ENCODE results near the gene KRTDAP.
"Not testable (repeated sequence)": the region's sequence is repeated elsewhere in the genome, so short reads cannot be mapped to it uniquely, and the experiment has no call there.

Gene KRTDAP

DNA sequence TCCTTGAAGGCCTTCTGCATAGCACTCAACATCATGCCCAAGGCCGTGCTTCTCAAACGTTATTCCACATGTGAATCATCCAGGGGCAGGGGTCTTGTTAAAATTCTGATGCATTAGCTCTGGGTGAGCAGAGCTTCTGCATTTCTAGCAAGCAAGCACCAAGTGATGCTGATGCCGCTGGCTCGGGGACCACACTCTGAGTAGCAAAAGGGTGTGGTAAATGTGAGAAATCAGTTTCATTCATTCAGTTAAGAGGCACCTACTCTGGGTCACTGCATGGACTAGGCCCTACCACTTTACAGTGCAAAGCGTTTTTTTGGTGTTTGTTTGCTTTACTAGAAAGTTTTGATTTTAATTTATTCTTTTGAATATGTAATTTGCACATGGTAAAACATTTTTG is 7.2 kb downstream of the KRTDAP start:
- no peak for DNase-seq

DNA sequence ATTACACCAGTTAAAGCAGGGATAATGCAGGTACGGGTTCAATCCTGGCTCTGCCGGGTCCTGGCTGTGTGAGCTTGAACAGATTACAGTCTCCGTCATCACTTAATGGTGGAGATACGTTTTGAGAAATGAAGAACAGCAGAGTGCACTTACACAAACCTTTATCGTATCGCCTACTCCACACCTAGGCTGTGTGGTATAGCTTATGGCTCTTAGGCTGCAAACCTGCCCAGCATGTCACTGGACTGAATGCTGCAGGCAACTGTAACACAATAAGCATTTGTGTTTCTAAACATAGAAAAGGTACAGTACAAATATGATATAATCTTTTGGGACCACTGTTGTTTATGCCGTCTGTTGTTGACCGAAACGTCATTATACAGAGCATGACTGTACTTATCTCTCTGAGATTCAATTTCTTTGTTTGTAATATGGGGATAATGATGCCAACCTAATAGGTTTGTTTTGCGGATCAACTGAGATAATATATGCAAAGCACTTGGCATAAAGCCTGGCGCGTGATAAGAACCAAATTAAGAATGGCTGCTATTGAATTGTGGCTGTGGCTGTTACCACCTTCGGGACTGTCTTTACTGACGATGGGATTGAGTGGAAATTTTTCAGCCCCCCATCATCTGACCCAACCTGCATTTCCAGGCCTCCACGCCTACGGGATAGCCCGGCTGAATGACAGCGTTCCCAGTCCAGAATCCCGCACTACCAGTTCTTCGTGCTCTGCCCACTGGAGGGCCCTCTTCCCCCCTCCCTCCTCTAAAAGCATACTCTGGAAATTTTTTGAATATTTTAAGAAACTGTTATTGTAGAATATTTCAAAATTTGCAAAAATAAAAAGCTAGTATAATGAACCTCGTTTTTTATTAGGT is 11.2 kb downstream of the KRTDAP start:
- no peak for DNase-seq

DNA sequence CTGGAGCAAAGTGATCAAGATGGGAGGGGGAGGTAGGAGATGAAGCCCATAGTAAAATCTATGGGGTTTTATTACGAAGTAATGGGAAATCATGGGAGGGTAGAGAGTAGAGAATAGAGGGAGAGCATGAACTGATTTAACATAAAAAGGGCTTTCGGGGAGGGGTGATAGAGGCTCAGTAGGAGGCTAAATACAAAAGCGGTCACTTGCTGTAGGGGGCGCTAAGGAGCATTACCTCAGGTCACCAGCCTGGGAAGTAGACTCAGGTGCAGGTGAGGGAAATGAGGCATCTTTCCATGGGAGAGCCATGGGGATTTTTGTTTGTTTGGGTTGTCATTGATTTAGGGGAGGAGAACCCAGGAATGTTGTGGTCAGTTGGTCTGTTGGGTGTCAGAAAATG is 14.1 kb downstream of the KRTDAP start:
- DNase-seq, result peak; percentile 64

DNA sequence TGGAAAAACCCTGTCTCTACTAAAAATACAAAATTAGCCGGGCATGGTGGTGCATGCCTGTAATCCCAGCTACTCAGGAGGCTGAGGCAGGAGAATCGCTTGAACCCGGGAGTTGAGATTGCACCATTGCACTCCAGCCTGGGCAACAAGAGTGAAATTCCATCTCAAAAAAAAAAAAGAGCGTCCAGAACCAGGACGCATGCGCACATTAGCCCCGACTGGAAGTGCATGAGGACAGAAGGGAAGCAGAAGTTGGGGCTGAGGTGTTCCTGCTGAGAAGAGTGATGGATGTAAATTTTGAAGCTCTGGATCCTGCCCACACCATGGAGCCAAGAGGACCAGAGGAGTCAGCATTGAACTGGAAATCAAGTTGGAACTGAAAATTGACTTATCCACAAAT is 15.7 kb downstream of the KRTDAP start:
- DNase-seq, result not testable (repeated sequence)

DNA sequence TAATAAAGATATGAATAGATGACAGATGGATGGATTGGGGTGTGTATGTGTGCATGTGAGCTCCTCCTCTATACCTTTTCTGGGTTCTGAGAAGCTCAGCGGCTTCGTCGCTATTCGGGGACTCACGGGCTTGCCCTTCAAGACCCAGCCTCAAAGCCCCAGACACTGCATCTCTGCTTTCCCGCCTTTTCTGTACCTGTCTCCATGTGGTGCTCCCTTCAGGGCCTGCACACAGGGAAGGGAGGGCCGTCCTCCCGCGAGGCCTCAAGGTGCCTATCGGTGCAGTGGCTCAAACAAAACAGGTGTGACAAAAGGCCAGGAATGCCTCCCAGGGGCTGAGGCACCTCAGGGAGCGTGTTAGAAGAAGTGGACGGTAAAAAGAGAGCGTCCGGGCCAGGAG is 16.2 kb downstream of the KRTDAP start:
- no peak for DNase-seq

DNA sequence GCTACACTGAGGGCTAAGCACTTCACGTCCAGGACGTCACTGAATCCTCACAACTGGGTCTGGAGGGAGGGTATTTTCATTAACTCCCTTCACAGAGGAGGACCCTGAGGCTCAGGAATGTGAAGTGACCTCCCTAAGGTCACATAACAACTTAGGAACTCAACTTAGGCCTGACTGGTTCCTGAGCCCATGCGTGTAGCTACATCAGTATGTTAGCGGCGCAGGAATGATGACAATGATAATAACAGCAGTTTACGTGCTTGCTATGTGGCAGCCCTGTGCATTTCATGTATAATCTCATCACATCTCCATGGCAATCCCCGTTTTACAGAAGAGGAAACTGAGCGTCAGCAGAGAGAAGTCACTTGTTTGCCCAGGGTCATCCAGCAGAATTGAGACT is 18.3 kb downstream of the KRTDAP start:
- no peak for DNase-seq

DNA sequence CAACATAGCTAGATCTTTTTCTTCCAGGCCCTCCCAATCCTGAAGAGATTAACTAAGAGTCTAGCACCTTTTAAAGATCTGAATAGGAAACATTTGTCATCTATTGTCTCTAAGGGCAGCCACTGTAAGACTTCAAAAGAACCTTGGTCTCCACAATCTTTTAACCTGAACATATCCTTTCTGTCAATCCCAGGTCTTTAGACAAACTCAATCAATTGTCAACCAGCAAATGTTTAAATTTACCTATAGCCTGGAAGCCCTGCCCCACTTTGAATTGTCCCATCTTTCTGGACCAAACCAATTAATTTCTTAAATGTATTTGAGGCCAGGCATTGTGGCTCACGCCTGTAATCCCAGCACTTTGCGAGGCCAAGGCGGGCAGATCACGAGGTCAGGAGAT is 19.2 kb downstream of the KRTDAP start:
- DNase-seq, result not testable (repeated sequence)

DNA sequence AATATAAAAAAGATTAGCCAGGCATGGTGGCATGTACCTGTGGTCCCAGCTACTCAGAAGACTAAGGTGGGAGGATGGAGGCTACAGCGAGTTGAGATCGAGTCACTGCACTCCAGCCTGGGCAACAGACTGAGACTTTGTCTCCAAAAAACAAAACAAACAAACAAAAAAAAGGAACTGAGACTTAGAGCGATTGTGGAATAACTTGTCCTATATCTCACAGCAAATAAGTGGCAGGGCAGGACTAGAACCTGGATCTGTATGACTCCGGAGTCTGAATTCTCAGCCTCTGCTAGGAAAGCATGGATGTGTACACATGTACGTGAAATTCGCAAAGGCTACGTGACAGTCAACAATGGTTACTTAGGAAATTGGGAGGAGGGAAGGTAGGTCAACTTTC is 20.1 kb downstream of the KRTDAP start:
- no peak for DNase-seq

DNA sequence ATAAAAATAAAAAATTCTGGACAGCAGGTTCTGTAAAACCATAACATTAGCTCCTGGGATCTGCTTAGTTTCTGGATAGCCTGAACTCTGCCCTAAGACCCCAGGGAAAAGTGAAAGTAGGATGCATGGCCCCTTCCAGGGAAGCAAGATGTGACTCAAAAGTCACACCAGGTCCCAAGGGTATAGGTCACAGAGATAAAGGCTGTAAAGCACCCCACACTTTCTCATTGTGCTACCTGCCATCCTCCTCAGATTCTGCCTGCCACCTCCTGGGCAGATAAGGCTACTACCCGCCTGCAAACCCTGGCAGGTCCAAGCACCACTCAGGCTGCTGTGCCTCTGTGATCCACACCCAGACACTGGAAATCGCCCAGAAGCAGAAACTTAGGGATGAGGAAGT is 21.6 kb downstream of the KRTDAP start:
- peak; percentile 77 for DNase-seq

DNA sequence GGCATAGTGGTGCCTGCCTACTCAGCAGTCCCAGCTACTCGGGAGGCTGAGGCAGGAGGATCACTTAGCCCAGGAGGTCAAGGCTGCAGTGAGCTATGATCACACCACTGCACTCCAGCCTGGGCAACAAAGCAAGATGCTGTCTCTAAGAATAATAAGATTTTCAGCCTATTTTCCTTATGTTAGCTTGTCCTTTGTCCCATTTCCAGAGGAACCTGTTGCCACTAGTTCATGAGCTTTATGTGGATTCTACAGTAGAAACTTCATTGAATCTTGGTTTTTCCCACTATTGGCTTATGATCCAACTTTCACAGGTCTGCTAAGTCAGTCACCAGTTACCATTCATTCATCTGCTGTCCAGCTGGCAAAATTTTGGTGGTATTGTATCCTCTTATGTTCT is 24.0 kb downstream of the KRTDAP start:
- DNase-seq, result no peak

DNA sequence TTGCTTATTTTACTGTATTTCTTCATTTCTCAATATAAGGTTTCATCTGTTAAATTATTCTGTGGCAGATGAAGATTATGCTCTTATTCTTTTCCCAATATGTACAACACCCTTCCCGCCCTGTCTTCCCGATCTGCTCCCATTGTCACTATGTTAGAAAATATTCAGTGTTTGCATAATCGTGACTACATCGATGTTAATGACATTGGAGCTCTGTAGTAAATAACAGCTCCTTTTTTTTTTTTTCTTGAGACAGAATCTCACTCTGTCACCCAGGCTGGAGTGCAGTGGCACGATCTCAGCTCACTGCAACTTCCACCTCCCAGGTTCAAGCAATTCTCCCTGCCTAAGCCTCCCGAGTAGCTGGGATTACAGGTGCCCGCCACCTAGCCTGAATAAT is 27.3 kb downstream of the KRTDAP start:
- DNase-seq, result not testable (repeated sequence)

DNA sequence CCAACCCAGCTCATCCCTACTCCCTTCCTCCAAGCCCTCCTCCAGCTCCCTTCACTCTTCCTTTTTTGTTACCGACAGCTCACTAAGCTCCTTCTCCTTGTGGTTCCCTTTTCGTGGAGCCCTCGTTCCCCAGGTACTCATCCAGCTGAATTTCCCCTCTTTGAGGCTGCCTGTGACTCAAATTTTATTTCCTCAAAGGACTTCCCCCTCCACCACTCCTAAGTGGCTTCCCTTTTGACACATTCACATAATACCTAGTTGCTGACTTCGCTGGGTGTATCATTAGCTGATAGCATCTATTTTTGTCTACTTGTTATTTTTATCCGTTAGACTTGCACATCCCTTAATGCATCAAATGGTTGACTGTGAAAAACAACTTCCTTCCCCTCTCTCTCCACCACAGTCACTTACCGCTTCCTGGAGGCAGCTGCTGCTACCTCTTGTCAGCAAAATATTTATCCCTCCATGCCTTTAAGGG is 27.7 kb downstream of the KRTDAP start:
- DNase-seq, result peak; percentile 39

DNA sequence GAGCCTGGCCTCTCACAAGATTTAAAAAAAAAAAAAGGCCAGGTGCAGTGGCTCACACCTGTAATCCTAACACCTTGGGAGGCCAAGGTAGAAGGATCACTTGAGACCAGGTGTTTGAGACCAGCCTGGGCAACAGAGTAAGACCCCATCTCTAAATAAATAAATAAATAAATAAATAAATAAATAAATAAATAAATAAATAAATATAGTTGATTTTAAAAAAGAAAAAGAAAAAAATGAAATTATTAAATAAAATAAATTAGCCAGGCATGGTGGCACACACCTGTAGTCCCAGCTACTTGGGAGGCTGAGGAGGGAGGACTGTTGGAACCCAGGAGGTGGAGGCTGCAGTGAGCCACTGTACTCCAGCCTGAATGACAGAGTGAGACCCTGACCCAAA is 28.5 kb downstream of the KRTDAP start:
- not testable (repeated sequence) for DNase-seq

DNA sequence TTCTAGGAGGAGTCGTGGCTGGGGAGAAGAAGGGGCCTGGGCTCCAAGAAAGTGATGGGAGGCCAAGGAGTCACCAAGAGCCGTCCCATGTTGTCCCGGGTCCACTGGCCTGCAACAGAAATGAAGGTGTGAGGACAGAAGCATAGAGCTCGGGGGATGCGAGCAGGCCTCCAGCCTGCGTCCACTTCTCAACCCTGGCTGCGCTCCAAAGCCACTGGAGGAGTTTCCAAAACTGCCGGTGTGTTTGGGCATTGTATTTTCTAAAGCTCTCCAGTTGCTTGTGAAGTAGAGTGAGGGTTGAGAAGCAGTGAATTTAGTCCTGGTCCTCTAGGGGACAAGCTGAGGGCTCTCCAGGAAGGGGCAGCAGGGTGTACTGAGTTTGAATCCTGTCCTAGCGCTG is 29.2 kb downstream of the KRTDAP start:
- DNase-seq, result no peak

DNA sequence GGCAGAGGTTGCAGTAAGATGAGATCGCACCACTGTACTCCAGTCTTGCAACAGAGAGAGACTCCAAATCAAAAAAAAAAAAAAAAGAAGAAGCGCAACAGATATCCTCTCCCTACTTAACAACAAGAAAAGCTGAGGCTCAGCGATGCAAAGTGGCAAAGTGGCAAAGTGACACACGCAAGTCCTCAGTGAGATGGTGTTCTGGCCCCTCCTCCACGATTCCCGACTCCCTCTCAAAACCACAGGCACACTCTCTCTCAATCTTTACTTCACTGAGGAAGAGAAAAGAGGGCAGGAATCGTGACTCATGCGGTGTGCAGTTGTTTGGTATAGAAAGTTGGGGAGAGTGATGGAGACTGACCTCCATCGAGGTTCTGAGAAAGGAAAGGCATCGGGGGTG is 29.7 kb downstream of the KRTDAP start:
- no peak for DNase-seq

DNA sequence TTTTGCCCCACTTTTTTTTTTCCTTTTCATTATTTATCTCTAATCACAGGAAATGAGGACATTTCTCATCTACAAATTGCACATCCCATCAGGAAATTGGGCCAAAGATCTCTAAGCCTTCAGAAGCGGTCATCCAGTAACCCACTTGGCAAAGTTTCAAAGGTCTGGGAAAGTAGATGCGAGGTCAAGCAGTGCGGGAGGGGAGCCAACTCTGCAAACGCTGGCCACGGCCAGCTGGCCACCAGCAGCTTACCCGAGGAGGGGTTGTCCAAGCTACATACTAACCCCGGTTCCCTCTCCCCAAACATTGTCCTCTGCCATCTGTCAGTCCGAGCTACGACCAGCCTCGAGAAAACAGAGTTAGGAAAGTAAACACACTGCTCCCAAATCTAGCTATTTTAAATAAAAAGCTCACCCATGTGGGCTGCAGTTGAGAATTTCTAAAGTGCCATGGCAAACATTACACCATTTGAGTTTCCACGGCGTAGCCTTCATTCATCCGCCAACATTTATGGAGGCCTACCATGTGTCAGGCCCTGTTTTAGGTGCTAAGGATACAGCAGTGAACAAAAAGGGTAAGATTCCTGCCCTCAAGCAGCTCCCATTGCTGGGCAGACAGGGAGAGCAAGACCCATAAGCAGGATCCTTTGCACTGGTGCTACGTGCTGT is 30.7 kb downstream of the KRTDAP start:
- no peak for DNase-seq

DNA sequence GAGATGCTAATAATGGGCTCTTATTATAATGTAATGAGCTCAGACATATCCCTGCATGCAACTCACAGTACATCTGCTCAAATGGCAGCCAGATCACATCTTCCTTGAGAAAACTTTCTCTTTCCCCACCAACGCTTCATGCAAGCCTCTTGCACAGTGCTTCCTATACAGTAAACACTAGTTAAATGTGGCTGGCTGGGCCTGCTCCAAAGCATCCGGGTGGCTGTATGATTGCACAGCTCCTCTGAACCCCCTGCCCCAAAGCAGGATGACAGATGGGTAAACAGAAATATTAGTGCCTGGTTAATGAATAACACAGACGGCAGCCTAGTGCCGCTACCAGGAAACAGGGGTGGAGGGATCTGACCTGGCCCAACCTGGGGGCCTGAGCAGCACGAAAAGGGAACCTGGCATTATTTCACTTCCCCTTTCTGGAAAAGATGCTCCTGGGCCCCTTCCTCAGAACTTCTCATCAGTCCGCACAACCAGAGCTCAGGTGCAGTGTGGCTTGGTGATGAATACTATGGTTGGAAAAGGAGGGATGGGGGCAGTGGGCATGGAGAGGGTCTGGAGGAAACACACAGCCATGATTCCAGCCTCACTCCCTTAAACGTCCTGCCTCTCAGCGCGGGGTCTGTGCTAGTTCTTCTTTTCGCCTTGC is 31.4 kb downstream of the KRTDAP start:
- DNase-seq, result no peak

DNA sequence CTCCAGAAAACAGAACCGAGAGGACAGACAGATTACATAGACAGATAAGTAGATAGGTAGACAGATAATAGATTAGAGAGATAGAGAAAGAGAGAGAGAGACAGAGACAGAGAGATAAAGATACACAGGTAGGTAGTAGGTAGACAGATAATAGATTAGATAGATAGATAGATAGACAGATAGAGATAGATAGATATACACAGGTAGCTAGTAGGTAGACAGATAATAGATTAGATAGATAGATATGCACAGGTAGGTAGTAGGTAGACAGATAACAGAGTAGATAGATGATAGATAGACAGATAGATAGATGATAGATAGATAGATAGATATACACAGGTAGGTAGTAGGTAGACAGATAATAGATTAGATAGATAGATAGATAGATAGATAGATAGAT is 32.1 kb downstream of the KRTDAP start:
- no peak for DNase-seq

DNA sequence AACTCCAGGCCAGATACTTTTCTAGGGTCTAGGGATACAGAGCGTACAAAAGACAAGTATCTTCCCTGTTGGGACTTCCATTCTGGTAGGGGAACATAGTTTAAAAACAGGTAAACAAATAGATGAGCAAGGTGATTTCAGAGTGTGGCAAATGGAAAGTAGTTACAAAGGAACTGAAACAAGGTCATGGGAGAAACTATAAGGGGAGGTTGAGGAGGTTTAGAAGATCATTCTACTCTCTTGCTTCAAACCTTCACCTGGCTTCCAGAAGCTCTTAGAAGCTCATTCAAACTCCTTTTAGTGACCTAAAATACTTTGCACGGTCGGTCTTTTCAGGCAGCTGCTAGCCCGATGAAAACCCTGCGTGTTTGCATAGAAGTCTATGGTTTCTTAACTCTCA is 33.1 kb downstream of the KRTDAP start:
- no peak for DNase-seq

DNA sequence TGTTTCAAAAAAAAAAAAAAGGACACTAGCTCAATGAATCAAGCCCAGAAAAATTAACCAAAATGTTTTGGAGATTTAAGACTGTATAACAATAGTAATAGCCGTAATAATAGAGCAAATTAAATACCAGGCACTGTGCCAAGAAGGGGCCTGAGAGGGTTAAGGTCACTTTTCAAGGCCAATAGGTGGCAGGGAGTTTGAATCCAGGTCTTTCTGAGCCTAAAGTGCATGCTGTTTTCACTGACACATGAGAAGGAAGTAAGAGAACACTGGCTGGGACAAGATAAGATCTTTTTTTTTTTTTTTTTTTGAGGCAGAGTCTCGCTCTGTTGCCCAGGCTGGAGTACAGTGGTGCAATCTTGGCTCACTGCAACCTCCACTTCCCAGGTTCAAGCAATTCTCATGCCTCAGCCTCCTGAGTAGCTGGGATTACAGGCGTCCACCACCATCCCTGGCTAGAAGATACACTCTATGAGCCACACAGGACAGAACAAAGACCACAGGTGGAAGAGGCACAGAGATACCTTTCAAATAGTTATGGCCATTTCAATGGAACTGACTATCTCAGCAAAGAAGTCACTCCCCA is 34.6 kb downstream of the KRTDAP start:
- no peak for DNase-seq

DNA sequence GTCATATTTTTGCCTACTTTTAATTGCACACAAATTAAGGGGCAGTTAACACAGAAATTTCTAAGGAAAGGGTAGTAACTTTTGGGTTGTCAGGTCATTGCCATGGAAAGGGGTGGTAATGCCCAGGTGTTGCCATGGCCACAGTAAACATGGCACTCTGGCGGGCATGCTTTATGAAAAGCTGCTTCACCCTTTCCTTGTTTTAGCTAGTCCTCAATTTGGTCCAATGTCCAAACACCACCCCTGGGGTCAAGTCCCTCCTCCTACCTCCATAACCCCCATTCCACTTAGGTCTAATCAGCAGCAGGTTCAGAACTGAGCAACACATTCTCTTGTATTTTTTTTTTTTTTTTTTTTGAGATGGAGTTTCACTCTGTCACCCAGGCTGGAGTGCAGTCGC is 35.6 kb downstream of the KRTDAP start:
- DNase-seq, result no peak

DNA sequence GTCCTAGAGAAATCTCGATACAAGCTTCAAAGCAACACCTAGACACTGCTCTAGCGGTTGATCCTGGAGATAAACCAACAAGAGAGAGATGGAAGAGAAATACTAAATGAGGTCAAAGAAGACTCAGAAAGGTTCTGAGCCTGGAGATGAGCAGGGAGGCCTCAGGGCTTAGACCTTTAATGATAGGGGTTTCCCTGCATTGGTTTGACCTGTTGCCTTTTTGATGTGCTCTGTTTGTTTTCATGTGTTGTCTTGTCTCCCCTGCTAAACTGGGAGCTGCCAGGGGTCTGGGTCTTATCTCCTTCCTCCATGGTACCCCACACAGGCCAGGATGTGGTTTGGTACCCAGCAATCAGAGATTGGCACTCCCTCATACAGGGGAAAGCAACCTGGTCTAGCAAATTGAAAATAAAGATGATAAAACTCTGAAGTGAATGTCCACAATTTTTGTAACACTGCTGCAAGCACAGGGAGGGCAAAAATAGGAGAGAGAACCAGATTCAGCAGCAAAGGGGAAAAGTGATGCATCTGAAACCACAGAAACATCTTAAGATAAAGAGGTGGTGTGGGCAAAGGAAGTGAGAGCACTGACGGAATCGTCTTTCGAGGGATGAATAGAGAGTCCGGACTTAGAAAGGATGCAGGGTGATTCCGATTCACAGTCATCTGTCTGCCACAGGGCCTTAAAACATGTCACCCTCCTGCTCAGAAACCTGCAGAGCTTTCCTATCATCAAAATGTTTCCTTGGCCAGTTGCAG is 38.7 kb downstream of the KRTDAP start:
- peak; percentile 50 for DNase-seq
